ENCODE data around the gene ILF2. TPM values are rescaled to one million over a fixed set of nuclear protein-coding genes. Genes with fewer than 3 reads are reported as not detected.

ILF2 gene
- total RNA-seq, 1 donor from 2014 or later, result 221 TPM

GRCh38 chr1:153685544-153686340 lies 14.9 kb upstream of the ILF2 start:
- no peaks in the 10 kb centered on the region for H3K36me3 Mint-ChIP-seq (ENCODE audit: unreplicated experiment)
- peaks cover 2% of the 10 kb centered on the region for H3K9me3 Mint-ChIP-seq (ENCODE audit: unreplicated experiment)
- DNase-seq, result no peak
- no peak overlapping the region for H3K27ac Mint-ChIP-seq (ENCODE audit: unreplicated experiment)
- no peak overlapping the region for H3K4me3 Mint-ChIP-seq (ENCODE audit: unreplicated experiment)
- H3K4me1 Mint-ChIP-seq (ENCODE audit: low read depth, unreplicated experiment), result no peaks in the 10 kb centered on the region
- TF ChIP-seq, protein P1, sequence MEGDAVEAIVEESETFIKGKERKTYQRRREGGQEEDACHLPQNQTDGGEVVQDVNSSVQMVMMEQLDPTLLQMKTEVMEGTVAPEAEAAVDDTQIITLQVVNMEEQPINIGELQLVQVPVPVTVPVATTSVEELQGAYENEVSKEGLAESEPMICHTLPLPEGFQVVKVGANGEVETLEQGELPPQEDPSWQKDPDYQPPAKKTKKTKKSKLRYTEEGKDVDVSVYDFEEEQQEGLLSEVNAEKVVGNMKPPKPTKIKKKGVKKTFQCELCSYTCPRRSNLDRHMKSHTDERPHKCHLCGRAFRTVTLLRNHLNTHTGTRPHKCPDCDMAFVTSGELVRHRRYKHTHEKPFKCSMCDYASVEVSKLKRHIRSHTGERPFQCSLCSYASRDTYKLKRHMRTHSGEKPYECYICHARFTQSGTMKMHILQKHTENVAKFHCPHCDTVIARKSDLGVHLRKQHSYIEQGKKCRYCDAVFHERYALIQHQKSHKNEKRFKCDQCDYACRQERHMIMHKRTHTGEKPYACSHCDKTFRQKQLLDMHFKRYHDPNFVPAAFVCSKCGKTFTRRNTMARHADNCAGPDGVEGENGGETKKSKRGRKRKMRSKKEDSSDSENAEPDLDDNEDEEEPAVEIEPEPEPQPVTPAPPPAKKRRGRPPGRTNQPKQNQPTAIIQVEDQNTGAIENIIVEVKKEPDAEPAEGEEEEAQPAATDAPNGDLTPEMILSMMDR (IDR thresholded peaks at IDR 0.05; ENCODE audit: partially characterized antibody, unreplicated experiment), result no peak
- peaks cover 16% of the 10 kb centered on the region for H3K27me3 Mint-ChIP-seq (ENCODE audit: unreplicated experiment)

DNA sequence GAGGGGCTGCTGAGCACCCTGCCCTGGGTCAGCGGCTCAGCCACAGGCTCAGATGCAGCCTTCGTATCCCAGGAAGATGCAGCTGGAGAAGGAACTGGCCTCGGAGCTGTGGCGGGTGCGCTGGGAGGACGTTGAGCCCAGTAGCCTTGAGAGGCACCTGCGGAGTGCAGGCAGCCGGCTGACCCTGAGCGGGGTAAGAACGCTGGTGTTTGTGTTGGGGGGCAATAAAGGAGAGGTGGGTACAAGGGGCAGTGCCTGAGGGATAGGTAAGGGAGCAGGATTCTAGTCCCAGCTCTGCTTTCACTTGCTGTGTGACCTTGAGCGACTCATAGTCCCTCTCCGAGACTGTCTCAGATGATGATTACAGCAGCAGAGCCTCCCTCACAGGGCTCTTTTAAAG lies 14.1 kb upstream of the ILF2 start:
- Mint-ChIP-seq H3K27ac (ENCODE audit: unreplicated experiment) (no peak overlapping the region), H3K4me1 (ENCODE audit: low read depth, unreplicated experiment) (peaks cover 2% of the 10 kb centered on the region), H3K9me3 (ENCODE audit: unreplicated experiment) (peaks cover 2% of the 10 kb centered on the region), H3K27me3 (ENCODE audit: unreplicated experiment) (peaks cover 23% of the 10 kb centered on the region), H3K4me3 (ENCODE audit: unreplicated experiment) (no peak overlapping the region), H3K36me3 (ENCODE audit: unreplicated experiment) (no peaks in the 10 kb centered on the region)
- DNase-seq, result no peak
- TF ChIP-seq, protein P1 (IDR thresholded peaks at IDR 0.05; ENCODE audit: partially characterized antibody, unreplicated experiment), result no peak

DNA sequence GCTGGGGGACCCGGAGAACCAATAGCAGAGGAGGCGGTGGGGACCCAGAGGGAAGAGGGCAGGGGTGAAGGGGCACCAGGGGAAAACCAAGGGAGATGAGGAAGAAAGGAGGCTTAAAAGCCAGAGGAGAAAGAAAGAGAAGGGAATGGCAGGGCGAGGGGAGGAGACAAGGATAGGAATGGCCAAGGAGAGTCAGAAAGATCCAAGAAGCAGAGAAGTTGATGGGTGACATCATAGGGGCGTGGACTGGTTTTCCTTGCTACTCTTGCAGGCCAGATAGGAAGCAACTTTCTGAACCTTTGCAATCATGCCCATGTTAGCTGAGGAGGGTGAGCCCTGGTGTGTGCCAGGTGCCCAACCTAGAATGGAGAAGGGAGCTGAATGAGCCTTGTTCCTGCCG lies 13.1 kb upstream of the ILF2 start:
- Mint-ChIP-seq H3K27ac (ENCODE audit: unreplicated experiment) (no peak overlapping the region), H3K27me3 (ENCODE audit: unreplicated experiment) (peaks cover 27% of the 10 kb centered on the region), H3K36me3 (ENCODE audit: unreplicated experiment) (no peaks in the 10 kb centered on the region), H3K4me1 (ENCODE audit: low read depth, unreplicated experiment) (peaks cover 2% of the 10 kb centered on the region), H3K4me3 (ENCODE audit: unreplicated experiment) (no peak overlapping the region), H3K9me3 (ENCODE audit: unreplicated experiment) (peaks cover 2% of the 10 kb centered on the region)
- TF ChIP-seq, protein P1 (IDR thresholded peaks at IDR 0.05; ENCODE audit: partially characterized antibody, unreplicated experiment), result no peak
- DNase-seq, result no peak

DNA sequence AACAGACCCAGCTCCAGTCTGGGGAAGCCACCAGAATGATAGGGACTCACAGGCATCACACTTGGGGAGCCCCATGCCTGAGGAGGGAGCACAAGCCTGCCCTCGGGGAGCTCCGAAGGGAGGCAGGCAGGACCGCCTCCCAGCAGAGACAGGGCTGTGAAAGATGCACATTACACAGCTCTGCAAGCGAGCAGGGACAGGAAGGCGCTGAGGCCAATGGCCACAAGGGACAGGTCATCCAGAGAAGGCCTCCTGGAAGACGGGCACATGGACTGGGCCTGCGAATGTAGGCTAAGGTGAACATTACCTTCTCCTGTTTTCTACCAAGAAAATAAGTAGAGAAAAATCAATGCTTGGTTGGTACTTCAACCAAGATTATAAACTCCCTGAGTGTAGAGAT lies 11.9 kb upstream of the ILF2 start:
- no peaks in the 10 kb centered on the region for H3K36me3 Mint-ChIP-seq (ENCODE audit: unreplicated experiment)
- TF ChIP-seq, protein P1 (IDR thresholded peaks at IDR 0.05; ENCODE audit: partially characterized antibody, unreplicated experiment), result no peak
- H3K4me1 Mint-ChIP-seq (ENCODE audit: low read depth, unreplicated experiment), result peaks cover 7% of the 10 kb centered on the region
- H3K9me3 Mint-ChIP-seq (ENCODE audit: unreplicated experiment), result peaks cover 5% of the 10 kb centered on the region
- peaks cover 32% of the 10 kb centered on the region for H3K27me3 Mint-ChIP-seq (ENCODE audit: unreplicated experiment)
- H3K27ac Mint-ChIP-seq (ENCODE audit: unreplicated experiment), result no peak overlapping the region
- DNase-seq, result no peak
- no peak overlapping the region for H3K4me3 Mint-ChIP-seq (ENCODE audit: unreplicated experiment)

DNA sequence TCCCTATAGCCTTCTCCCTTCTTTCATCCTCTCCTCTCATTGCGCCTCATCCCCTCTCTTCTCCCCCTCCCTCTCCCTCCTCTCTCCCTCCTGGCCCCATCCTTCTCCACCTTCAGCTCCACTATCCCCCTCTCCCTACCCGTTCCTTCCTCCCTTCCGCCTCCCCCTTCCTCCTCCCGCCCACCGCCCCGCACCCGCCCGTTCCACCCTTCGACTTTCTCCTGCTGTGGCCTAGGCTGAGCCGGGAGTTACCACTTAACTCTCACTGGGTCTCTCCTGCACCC lies 9.3 kb upstream of the ILF2 start:
- Mint-ChIP-seq H3K36me3 (ENCODE audit: unreplicated experiment) (no peaks in the 10 kb centered on the region), H3K27ac (ENCODE audit: unreplicated experiment) (no peak overlapping the region), H3K9me3 (ENCODE audit: unreplicated experiment) (peaks cover 3% of the 10 kb centered on the region), H3K4me3 (ENCODE audit: unreplicated experiment) (no peak overlapping the region), H3K4me1 (ENCODE audit: low read depth, unreplicated experiment) (peaks cover 9% of the 10 kb centered on the region), H3K27me3 (ENCODE audit: unreplicated experiment) (peaks cover 29% of the 10 kb centered on the region)
- no peak for DNase-seq
- TF ChIP-seq, protein P1 (IDR thresholded peaks at IDR 0.05; ENCODE audit: partially characterized antibody, unreplicated experiment), result no peak
